ENCODE results near the gene ZCRB1. TPM values are rescaled to one million over a fixed set of nuclear protein-coding genes. Genes with fewer than 3 reads are reported as not detected.

The ZCRB1 gene
- total RNA-seq, 2 donors from 2014 or later, result 60.6 to 69.4 TPM

- Mint-ChIP-seq H3K4me1 (peaks cover 3% of the 10 kb centered on the region), H3K27me3 (no peaks in the 10 kb centered on the region), H3K36me3 (ENCODE audit: low read depth) (peaks cover 33% of the 10 kb centered on the region), H3K4me3 (no peak overlapping the region), H3K27ac (no peak overlapping the region), H3K9me3 (no peaks in the 10 kb centered on the region)
- ATAC-seq (replicated peaks), result no peak
Observed at GRCh38 chr12:42309996-42310395, 15.9 kb downstream of the ZCRB1 start.

- H3K9me3 Mint-ChIP-seq, result no peaks in the 10 kb centered on the region
- no peak overlapping the region for H3K4me3 Mint-ChIP-seq
- H3K4me1 Mint-ChIP-seq, result no peaks in the 10 kb centered on the region
- H3K27ac Mint-ChIP-seq, result no peak overlapping the region
- no peaks in the 10 kb centered on the region for H3K27me3 Mint-ChIP-seq
- peak; percentile 52 for ATAC-seq (replicated peaks)
- H3K36me3 Mint-ChIP-seq (ENCODE audit: low read depth), result peaks cover 19% of the 10 kb centered on the region
Observed at GRCh38 chr12:42308390-42308789, 17.5 kb downstream of the ZCRB1 start.

GRCh38 chr12:42306297-42306696, 19.6 kb downstream of the ZCRB1 start:
- no peak for ATAC-seq (replicated peaks)
- Mint-ChIP-seq H3K27me3 (no peaks in the 10 kb centered on the region), H3K36me3 (ENCODE audit: low read depth) (no peaks in the 10 kb centered on the region), H3K9me3 (no peaks in the 10 kb centered on the region), H3K4me1 (no peaks in the 10 kb centered on the region), H3K27ac (no peak overlapping the region), H3K4me3 (no peak overlapping the region)

GRCh38 chr12:42299392-42300308, 26.2 kb downstream of the ZCRB1 start:
- Mint-ChIP-seq H3K36me3 (ENCODE audit: low read depth) (no peaks in the 10 kb centered on the region), H3K27me3 (no peaks in the 10 kb centered on the region), H3K9me3 (no peaks in the 10 kb centered on the region), H3K27ac (peak overlapping the region; percentile 88), H3K4me1 (peaks cover 12% of the 10 kb centered on the region), H3K4me3 (peak overlapping the region; percentile 73)
- ATAC-seq (replicated peaks), result peak; percentile 97

- Mint-ChIP-seq H3K9me3 (no peaks in the 10 kb centered on the region), H3K27ac (peak overlapping the region; percentile 88), H3K4me3 (peak overlapping the region; percentile 73), H3K27me3 (no peaks in the 10 kb centered on the region), H3K36me3 (ENCODE audit: low read depth) (no peaks in the 10 kb centered on the region), H3K4me1 (peaks cover 12% of the 10 kb centered on the region)
- no peak for ATAC-seq (replicated peaks)
Observed at GRCh38 chr12:42298887-42299286, 27.0 kb downstream of the ZCRB1 start.

- Mint-ChIP-seq H3K4me1 (peaks cover 12% of the 10 kb centered on the region), H3K27me3 (peaks cover 3% of the 10 kb centered on the region), H3K27ac (no peak overlapping the region), H3K4me3 (no peak overlapping the region), H3K9me3 (no peaks in the 10 kb centered on the region), H3K36me3 (ENCODE audit: low read depth) (no peaks in the 10 kb centered on the region)
- no peak for ATAC-seq (replicated peaks)
Observed at GRCh38 chr12:42296503-42297109, 29.3 kb downstream of the ZCRB1 start.

GRCh38 chr12:42291680-42292079, 34.2 kb downstream of the ZCRB1 start:
- peaks cover 14% of the 10 kb centered on the region for H3K27me3 Mint-ChIP-seq
- ATAC-seq (replicated peaks), result no peak
- no peak overlapping the region for H3K27ac Mint-ChIP-seq
- H3K4me3 Mint-ChIP-seq, result no peak overlapping the region
- H3K36me3 Mint-ChIP-seq (ENCODE audit: low read depth), result no peaks in the 10 kb centered on the region
- no peaks in the 10 kb centered on the region for H3K4me1 Mint-ChIP-seq
- H3K9me3 Mint-ChIP-seq, result no peaks in the 10 kb centered on the region

- H3K4me1 Mint-ChIP-seq, result no peaks in the 10 kb centered on the region
- H3K27me3 Mint-ChIP-seq, result peaks cover 14% of the 10 kb centered on the region
- no peak for ATAC-seq (replicated peaks)
- no peaks in the 10 kb centered on the region for H3K36me3 Mint-ChIP-seq (ENCODE audit: low read depth)
- no peak overlapping the region for H3K27ac Mint-ChIP-seq
- no peaks in the 10 kb centered on the region for H3K9me3 Mint-ChIP-seq
- H3K4me3 Mint-ChIP-seq, result no peak overlapping the region
Observed at GRCh38 chr12:42288544-42288943, 37.4 kb downstream of the ZCRB1 start.

GRCh38 chr12:42286741-42287140, 39.2 kb downstream of the ZCRB1 start:
- no peak for ATAC-seq (replicated peaks)
- Mint-ChIP-seq H3K4me3 (no peak overlapping the region), H3K9me3 (no peaks in the 10 kb centered on the region), H3K27me3 (peaks cover 11% of the 10 kb centered on the region), H3K4me1 (no peaks in the 10 kb centered on the region), H3K36me3 (ENCODE audit: low read depth) (no peaks in the 10 kb centered on the region), H3K27ac (no peak overlapping the region)

GRCh38 chr12:42285431-42285830, 40.5 kb downstream of the ZCRB1 start:
- ATAC-seq (replicated peaks), result no peak
- no peak overlapping the region for H3K27ac Mint-ChIP-seq
- H3K27me3 Mint-ChIP-seq, result peaks cover 11% of the 10 kb centered on the region
- no peaks in the 10 kb centered on the region for H3K4me1 Mint-ChIP-seq
- no peaks in the 10 kb centered on the region for H3K9me3 Mint-ChIP-seq
- H3K4me3 Mint-ChIP-seq, result no peak overlapping the region
- no peaks in the 10 kb centered on the region for H3K36me3 Mint-ChIP-seq (ENCODE audit: low read depth)

GRCh38 chr12:42284876-42285275, 41.0 kb downstream of the ZCRB1 start:
- Mint-ChIP-seq H3K27ac (no peak overlapping the region), H3K9me3 (no peaks in the 10 kb centered on the region), H3K4me3 (no peak overlapping the region), H3K4me1 (no peaks in the 10 kb centered on the region), H3K36me3 (ENCODE audit: low read depth) (no peaks in the 10 kb centered on the region), H3K27me3 (peaks cover 11% of the 10 kb centered on the region)
- no peak for ATAC-seq (replicated peaks)

GRCh38 chr12:42284157-42284556, 41.7 kb downstream of the ZCRB1 start:
- Mint-ChIP-seq H3K27ac (no peak overlapping the region), H3K9me3 (no peaks in the 10 kb centered on the region), H3K4me1 (no peaks in the 10 kb centered on the region), H3K27me3 (peaks cover 8% of the 10 kb centered on the region), H3K4me3 (no peak overlapping the region), H3K36me3 (ENCODE audit: low read depth) (no peaks in the 10 kb centered on the region)
- ATAC-seq (replicated peaks), result no peak

GRCh38 chr12:42283739-42284138, 42.2 kb downstream of the ZCRB1 start:
- Mint-ChIP-seq H3K36me3 (ENCODE audit: low read depth) (no peaks in the 10 kb centered on the region), H3K9me3 (no peaks in the 10 kb centered on the region), H3K27ac (no peak overlapping the region), H3K4me3 (no peak overlapping the region), H3K27me3 (peaks cover 9% of the 10 kb centered on the region), H3K4me1 (no peaks in the 10 kb centered on the region)
- ATAC-seq (replicated peaks), result no peak

- Mint-ChIP-seq H3K4me3 (no peak overlapping the region), H3K36me3 (ENCODE audit: low read depth) (no peaks in the 10 kb centered on the region)
- no peak for ATAC-seq (replicated peaks)
Observed at GRCh38 chr12:42282294-42282693, 43.6 kb downstream of the ZCRB1 start.

GRCh38 chr12:42281844-42282243, 44.0 kb downstream of the ZCRB1 start:
- ATAC-seq (replicated peaks), result no peak
- Mint-ChIP-seq H3K9me3 (no peaks in the 10 kb centered on the region), H3K36me3 (ENCODE audit: low read depth) (no peaks in the 10 kb centered on the region), H3K27ac (no peak overlapping the region), H3K4me1 (no peaks in the 10 kb centered on the region), H3K4me3 (no peak overlapping the region), H3K27me3 (peaks cover 4% of the 10 kb centered on the region)

More at GRCh38 chr12:42282294-42282693, 43.6 kb downstream of the ZCRB1 start:
- Mint-ChIP-seq H3K4me1 (no peaks in the 10 kb centered on the region), H3K27me3 (peaks cover 4% of the 10 kb centered on the region), H3K27ac (no peak overlapping the region), H3K9me3 (no peaks in the 10 kb centered on the region)
